DOHH2 (cell line): Measurements from ENCODE around the gene DALRD3.

ENCODE experiments used
- EZH2phosphoT487 ChIP-seq: fragments of 200-600 bp; sonication (generic); IDR thresholded peaks from 2 replicates; pipeline ENCODE4 v1.6.1; 2017; ENCODE audit warnings: borderline replicate concordance, mild to moderate bottlenecking, antibody characterized with exemption, low read length, moderate library complexity, mixed read lengths
- TF ChIP-seq, protein P1 (sequence below): fragments of 200-600 bp; sonication (generic); IDR thresholded peaks from one replicate; pipeline ENCODE4 v1.5.1; 2014; ENCODE audit warnings: antibody characterized with exemption, mild to moderate bottlenecking, low read depth, low read length; ENCODE audit not compliant: poor library complexity, severe bottlenecking

DNA sequence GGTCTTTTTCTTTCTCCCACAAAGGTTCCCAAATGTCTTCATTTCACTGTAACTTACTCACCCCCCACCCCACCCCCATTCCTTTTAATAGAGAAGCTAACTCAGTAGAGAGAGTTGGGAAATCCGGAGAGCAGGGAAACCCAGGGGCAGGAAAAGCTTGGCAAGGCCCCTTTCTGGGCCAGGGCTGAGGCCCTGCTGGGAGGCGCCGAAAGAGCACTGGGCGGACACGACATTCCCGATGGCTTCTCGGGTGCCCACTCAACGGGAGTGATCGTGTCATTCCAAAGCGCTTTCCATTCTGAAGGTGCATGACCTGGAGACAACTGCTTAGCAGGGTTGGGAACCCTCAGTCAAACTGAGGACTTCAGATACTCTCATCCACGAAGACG is 1.6 kb upstream of the DALRD3 start:
- TF ChIP-seq, protein P1, sequence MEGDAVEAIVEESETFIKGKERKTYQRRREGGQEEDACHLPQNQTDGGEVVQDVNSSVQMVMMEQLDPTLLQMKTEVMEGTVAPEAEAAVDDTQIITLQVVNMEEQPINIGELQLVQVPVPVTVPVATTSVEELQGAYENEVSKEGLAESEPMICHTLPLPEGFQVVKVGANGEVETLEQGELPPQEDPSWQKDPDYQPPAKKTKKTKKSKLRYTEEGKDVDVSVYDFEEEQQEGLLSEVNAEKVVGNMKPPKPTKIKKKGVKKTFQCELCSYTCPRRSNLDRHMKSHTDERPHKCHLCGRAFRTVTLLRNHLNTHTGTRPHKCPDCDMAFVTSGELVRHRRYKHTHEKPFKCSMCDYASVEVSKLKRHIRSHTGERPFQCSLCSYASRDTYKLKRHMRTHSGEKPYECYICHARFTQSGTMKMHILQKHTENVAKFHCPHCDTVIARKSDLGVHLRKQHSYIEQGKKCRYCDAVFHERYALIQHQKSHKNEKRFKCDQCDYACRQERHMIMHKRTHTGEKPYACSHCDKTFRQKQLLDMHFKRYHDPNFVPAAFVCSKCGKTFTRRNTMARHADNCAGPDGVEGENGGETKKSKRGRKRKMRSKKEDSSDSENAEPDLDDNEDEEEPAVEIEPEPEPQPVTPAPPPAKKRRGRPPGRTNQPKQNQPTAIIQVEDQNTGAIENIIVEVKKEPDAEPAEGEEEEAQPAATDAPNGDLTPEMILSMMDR = no peak
- no peak for TF ChIP-seq EZH2phosphoT487
